IPS DF 4.7 (cell line): ENCODE data around the gene SH3TC2.
"Not testable (repeated sequence)": the region's sequence is repeated elsewhere in the genome, so short reads cannot be mapped to it uniquely, and the experiment has no call there.

ENCODE experiments used
- DNase-seq: peaks from one replicate; pipeline ENCODE4 v3.0.0-alpha.2; 2013; ENCODE audit warnings: low spot score; ENCODE audit errors: extremely low read depth

Gene SH3TC2

DNA sequence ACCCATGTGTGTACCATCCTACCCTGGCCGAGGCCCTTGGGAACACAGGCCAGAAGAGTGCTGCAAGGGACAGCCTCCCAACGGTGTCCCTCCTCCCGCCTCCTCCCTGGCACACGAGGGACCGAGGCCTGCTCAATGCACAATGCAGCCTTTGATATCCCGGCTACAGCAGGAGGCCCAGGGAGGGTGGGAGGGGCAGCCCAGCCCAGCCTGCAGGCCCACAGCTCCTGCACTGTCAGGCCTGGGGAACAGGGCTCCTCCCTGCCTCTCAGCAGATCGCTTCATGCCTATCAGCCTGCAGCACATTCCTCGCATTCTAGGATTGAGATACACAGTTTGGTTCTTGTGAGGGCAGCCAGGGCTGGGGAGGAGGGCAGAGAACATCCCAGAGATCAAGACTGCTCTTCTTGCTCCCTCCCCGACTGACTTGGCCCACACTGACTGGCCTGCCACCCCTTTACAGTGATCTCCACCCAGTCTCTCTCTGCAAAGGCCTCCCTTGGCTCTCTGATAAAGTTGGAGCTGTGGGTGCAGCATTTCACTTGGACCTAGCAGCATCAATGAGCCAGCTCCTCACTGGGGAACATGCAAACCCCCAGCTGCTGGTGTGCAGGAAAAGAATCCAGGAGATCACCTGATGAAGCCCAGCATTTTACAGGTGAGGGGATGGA is at the start of gene SH3TC2:
SH3TC2 (minus strand) TSS at position 46 of the 671 bp plus-strand sequence; CDS start at position 6, 40 bp downstream.
- DNase-seq, result peak; percentile 33

DNA sequence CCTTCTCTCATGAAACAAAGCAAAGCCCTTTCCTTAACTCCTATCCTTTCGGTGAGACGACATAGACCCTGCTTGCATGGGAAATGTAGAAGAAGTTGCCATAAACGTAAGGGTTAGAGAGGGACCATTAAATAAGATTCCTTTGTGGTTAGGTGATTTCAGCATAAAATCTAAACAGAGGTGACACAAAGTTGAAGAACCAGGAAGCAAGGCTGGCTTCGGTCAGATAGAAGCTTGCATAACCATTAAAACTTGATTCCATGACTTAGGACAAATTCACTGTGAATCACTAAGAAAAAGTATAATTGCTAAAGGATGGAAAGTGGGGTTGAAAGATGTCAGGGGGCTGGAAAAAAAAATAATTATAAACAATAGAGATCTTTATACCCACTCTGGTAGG is 47.5 kb upstream of the SH3TC2 start:
- no peak for DNase-seq

DNA sequence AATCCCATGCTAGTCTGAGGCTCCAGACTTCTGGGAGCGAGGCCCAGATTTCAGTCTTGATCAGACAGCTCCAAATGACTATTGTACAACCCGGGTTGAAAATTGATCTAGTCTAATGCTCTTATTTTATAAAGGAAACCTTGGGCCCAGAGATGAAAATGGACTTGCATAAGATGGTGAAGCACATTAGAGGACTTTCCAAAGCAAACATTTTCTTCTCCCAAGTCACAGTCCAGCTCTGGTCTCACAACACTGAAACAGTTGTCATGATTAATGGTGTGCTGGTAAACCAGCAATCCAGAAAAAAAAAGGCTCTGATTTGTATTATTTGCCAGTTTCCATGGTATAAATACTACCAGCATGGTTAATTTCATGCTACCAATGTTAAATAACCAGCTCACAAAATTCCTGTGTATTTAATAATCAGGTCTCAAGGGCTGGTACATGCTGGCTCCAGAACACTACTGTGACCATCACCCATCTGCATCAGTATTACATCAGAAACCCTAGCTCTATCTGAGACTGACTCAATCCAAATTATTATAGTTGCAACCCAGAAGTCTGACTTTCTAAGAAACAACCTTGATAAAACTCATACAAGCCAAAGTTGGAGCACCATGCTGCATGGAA is 45.9 kb upstream of the SH3TC2 start:
- DNase-seq, result no peak

DNA sequence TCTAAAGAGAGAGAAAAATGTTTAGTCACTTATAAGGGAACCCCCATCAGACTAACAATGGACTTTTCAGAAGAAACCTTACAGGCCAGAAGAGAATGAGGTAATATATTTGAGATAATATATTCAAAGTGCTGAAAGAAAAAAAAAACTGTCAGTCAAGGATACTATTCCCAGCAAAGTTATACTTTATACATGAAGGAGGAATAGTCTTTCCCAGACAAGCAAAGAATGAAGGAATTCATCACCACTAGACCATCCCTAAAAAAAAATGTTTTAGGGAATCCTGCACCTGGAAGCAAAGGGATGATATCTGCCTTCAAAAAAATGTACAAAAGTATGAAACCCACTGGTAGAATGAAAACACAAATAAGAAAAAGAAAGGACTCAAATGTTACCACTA is 37.5 kb upstream of the SH3TC2 start:
- DNase-seq, result no peak

DNA sequence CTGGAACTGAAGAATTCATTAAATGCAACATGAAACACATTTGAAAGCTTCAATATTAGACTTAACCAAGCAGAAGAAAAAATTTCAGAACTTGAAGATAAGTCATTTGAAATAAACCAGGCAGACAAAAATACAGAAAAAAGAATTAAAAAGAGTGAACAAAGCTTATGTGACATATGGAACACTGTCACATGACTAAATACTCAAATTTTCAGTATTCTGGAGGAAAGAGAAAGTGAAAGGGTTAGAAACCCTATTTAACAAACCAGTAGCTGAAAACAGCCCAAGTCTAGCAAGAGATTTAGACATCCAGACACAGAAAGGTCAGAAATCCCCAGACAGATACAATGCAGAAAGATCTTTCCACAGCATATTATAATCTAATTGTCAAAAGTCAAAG is 37.1 kb upstream of the SH3TC2 start:
- DNase-seq, result no peak

DNA sequence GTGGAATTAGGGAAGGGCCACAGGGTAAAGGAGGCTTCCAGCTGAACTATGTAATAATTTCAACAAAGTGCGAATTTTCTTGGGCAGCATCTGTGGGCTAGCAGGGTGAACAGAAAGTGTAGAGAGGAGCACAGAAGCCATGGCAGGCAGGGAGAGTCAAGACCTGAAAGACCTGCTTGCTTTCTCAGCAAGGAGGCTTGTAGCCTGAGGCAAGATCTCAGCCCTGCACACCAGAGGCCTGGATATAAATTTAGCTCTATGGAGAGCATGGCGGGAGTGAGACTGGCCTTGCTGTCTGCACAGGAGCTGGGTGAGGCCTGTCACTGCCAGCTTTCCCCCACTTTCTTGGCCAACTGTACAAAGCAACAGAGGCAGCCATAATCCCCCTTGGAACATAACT is 32.1 kb upstream of the SH3TC2 start:
- DNase-seq, result no peak

DNA sequence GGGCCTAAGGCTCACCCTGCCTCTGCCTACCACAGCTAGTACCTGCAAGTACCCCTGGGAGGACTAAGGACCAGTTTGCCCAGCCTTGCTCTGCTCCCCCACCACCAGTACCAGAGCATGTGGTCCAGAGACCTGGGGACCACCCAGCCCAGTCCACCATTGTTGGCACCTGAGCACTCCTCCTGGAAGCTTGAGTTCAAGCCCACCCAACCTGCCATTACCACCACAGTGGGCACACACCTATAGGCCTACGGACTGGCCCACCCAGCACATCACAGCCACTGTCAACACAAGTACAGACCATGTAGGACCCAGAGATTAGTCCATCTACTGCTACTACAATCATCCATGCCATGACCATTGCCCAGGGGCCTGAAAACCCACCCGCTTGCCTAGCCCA is 30.8 kb upstream of the SH3TC2 start:
- no peak for DNase-seq

DNA sequence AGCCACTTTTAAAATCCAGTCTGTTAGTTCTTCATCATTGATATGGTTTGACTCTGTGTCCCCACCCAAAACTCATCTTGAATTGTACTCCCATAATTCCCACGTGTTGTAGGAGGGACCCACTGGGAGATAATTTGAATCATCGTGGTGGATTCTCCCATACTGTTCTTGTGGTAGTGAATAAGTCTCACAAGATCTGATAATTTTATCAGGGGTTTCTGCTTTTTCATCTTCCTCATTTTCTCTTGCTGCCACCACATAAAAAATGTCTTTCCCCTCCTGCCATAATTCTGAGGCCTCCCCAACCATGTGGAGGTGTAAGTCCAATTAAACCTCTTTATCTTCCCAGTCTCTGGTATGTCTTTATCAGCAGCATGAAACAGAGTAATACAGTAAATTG is 26.9 kb upstream of the SH3TC2 start:
- no peak for DNase-seq

DNA sequence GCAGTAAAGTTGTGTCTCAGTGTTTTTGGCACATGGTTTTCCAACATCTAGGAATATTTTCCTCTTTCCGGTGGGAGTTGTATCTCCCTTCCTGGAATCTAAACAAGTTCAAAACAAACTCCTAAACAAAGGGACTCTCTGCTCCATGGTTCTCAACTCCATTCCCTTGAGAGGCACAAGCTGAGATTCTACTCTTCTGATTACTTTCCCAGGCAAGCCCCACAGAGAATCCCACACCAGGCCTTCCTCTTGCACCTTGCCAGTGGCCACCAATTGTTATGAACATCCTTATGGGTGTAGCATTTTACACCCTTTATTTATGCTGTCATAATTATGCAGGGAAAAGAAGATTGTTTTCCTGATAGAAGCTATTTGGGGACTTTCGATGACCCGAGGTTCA is 25.8 kb upstream of the SH3TC2 start:
- DNase-seq, result no peak

DNA sequence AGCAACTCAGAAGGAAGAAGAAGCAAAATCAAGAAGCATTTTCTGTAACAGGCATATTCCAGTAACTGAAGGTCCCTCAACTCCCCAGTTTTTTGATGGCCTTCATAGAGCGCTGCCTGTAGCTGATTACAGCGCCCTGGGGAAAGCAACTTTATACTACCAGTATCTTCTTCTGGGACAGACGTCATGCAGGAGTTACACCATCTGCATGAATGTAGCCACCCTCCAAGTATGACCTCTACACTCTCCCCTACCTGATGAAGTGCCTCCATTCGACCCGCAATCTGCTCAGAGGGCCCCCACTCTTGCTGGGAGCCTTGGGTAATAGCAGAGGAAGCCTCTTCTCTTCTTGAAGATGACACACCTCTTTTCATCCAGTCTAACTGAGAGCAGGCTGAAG is 21.0 kb upstream of the SH3TC2 start:
- no peak for DNase-seq

DNA sequence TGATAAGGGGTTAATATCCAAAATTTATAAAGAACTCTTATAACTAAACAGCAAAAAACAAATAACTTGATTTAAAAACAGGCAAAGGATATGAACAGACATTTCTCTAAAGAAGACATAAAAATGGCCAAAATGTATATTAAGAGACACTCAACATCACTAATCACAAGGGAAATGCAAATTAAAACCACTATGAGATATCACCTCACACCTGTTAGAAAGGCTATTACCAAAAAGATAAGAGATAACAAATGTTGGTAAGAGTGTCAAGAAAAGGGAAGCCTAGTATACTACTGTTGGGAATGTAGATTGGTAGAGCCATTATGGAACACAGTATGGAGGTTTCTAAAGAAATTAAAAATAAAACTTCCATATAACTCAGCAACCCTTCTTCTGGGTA is 19.4 kb upstream of the SH3TC2 start:
- DNase-seq, result no peak

DNA sequence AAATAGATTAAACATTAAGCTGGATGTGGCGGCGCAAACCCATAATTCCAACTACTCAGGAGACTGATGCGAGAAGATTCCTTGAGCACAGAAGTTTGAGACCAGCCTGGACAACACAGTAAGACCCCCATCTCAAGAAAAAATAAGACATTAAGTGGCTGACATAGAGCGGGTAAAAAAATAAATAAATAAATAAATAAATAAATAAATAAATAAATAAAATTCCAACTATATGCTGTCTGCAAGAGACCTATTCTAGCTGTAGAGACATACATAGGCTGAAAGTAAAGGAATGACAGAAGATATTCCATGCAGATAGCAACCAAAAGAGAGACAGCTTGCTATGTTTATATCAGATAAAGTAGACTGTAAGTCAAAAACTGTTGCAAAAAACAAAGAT is 17.4 kb upstream of the SH3TC2 start:
- no peak for DNase-seq

DNA sequence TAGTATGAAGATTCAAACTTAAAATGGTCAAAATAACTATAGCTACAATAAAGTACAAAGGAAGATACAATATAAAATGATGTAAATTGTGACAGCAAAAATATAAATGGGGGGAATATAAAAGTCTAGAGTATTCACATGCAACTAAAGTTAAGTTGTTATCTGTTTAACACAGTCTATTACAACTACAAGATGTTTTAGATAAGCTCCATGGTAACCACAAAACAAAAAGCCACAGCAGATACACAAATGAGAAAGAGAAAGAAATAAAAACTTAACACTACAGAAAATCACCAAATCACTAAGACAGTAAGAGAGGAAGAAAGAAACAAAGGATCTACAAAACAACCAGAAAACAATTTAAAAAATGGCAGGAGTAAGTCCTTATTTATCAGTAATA is 17.0 kb upstream of the SH3TC2 start:
- no peak for DNase-seq

DNA sequence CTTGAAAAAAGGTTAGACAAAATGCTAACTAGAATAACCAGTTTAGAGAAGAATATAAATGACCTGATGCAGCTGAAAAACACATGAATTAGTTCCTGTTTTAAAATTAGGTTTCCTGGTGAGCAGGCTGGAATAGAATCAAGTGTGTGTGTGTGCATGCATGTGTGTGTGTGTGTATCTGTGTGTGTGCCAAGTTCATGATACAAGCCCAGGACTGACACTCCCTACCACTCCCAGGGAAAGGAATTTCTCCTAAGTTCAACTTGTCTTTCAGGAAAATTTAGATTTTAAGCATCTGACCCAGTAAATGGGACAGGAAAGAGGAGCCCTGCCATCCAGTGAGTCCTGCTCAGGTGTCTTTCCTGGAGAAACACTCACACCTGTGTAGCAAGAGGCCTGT is 11.2 kb upstream of the SH3TC2 start:
- DNase-seq, result not testable (repeated sequence)

DNA sequence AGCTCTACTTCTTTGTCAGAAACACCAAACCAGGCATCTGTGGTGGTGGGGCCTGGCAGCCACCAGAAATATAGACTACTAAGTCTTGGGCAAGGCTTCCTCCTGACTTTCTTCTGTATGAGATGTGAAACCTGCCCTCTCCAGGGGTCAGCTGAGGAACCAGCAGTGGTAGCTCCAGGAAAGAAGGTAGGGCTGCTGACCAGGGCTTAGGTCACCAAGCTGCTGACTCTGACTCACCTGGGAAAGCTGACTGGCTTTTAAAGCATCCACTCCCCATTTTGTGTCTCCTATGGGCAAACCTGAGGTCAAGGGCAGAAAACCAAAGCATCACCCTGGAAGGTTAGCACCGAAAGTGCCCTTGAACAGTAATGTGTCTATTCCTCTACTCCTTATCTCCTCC is 10.4 kb upstream of the SH3TC2 start:
- no peak for DNase-seq

DNA sequence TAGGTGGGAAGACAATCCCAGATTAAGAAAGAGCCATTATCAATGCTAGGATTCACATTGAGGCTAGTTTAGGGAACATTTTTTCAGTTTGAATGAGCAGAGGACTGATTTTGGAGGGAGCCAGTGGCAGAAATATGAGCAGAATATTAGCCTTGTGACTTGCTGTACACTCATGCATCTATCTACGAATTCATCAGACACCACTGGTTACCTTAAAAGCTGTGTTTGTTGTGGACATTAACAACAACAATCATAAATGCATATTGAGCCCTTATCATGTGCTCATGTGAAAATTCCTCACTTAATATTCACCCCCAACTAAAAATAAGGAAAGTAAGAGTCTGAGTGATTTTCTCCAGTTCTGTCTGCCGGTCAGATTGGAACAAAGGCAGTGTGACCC is 9.9 kb upstream of the SH3TC2 start:
- no peak for DNase-seq

DNA sequence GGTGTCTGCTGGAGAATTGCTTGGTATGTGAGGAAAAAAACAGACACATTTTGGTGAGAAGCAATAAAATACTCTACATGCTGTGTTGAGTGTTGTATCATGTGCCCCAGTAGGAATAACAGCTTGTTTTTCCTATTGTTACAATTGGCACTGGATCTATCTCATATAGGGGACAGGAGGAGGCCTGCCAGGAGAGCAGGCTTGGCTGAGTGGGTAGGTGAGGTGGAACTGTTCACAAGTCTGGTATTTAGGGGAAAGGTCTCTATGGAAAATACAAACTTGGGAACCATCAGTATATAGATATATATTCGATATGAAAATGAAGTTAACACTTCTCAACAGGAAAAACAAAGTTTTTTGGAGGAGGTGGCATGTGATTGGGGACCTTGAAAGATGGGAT is 9.5 kb upstream of the SH3TC2 start:
- no peak for DNase-seq

DNA sequence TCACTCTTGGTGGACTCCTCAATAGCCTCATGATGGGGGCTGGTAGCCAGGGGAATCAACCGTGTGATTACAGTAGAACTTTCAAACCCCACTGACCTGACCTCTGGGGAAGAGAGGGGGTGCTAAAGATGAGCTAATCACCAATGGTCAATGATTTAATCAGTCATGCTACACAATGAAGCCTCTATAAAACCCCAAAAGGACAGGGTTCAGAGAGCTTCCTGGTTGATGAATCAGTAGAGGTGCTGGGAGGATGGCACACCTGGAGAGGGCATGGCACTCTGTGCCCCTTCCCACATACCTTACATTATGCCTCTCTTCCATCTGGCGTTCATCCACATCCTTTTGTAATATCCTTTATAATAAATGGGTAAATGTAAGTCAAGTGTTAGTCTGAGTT is 8.9 kb upstream of the SH3TC2 start:
- no peak for DNase-seq

DNA sequence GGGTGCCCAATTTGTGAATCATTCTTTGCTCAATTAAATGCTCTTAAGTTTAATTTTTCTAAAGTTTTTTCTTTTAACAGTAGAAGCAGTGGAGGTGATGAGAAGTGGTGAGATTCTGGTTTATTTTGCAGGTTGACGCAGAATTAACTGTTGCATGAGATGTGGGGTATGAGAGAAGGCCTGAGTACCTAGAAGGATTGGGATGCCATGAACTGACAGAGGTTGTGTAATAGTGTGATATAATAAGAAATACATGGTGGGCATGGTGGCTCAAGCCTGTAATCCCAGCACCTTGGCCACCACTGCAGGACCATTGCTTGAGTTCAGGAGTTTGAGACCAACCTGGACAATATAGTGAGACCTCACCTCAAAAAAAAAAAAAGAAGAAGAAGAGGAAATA is 8.4 kb upstream of the SH3TC2 start:
- no peak for DNase-seq

DNA sequence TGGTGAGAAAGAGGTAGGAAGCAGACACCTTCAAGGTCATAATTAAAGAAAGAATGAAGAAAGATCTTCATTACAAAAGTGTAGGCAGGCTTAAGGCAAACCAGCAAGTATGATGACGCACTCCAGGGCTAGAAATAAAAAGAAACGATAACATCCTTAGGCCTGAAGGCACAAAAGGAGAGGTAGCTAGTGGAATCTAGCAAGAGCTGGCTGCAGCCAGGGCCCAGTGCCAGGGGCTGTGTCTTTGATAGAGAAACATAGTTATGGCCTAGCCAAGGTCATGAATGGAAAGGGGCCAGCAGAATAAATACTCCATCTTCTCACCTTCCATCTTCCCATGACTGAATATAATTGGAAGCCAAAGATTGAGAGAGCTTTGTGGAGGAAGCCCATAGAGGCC is 6.8 kb upstream of the SH3TC2 start:
- DNase-seq, result no peak

DNA sequence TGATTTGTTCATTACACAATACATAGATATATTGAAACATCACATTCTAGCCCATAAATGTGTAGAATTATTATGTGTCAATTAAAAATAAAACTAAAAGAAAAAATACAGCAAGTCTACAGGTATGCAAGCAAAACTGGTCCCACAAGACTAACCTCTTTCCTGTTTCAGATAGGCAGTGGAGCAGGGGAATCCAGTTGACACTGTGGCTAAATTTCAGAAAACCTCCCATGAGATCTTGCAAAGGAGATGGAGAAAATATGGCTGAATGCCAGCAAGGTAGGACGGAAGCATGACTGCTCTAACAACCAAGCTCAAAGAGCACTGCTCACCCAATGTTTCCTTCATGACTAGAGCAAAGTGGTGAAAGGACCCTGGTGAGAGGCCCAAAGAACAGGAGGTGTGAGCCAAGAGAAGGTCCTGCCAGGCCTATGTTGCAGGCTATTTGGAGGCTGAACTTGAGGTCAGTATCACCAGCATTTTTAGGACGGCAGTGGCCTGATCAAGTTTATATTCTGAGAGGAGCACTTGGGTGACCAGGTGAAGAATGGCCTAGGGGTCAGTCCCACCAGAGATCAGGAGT is 1.1 kb upstream of the SH3TC2 start:
- no peak for DNase-seq

DNA sequence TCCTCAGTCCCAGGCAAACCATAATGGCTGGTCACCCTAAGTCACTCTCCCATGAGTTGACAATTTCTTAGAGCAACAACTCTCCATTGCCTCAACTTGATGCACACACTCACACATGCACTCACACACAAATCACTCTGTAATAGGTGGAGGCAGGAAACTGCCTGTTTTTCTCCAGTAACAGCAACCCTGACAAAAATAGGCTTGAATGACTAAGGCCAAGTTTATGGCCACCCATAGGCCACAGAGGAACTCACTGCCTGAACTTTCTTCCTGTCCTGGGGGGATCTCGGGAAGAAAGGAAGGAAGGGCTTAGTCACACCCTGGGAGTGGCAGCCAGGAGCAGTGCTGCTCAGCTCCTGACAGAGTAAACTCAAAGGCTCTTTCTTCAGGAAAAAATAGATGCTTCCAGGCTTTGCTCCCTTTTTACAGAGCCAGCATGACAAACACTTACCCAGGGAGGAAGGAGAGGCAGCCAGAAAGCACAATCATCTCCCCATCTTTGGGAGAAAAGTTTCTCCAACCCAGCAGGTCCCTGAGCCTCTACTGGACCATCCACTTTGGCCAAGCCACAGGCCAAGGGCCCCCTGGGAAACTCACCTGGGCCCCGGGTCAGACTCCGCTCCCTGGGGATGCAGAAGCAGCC is 368 bp downstream of the SH3TC2 start:
- no peak for DNase-seq

DNA sequence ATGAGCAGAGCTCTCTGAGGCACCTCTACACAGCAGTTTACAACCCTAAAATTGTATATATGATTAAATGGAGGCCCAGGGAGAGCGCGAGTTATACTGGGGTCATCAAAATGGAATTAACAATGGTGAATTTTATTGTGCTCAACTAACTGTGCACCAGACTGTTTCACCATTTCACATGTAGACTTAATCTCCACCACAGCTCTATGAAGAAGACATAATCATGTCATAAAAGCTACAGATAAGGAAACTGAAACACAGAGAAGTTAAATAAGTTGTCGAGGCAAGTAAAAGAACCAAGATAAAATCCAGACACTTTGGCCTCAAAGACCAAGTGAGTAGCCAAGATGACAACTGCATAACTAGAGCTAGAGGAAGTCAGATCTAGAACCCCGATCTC is 1.5 kb downstream of the SH3TC2 start:
- DNase-seq, result no peak
